IPS-18c (cell line): ENCODE results near the gene RUFY2.
"Not testable (repeated sequence)": the region's sequence is repeated elsewhere in the genome, so short reads cannot be mapped to it uniquely, and the experiment has no call there.

Experiments used
- H3K4me3 ChIP-seq: 2 replicates; pipeline ENCODE4 v1.7.0; 2013; ENCODE audit warnings: low read depth, mild to moderate bottlenecking, low read length, moderate library complexity; ENCODE audit not compliant: insufficient read depth
- H3K9me3 ChIP-seq: one replicate; pipeline ENCODE4 v1.6.1; 2013; ENCODE audit warnings: mild to moderate bottlenecking, low read length, moderate library complexity; ENCODE audit not compliant: control insufficient read depth, insufficient read depth

The RUFY2 gene

GRCh38 chr10:68406815-68407548 is at the start of gene RUFY2:
TSS of gene RUFY2 (minus strand) at chr10:68407277. CDS start at chr10:68407189, 88 bp downstream.
- peaks cover 2% of the 10 kb centered on the region for H3K9me3 ChIP-seq
- H3K4me3 ChIP-seq: peak within 1 kb of the TSS; percentile 97

- H3K4me3 ChIP-seq, H3K9me3 ChIP-seq: not testable (repeated sequence)
Observed at GRCh38 chr10:68449698-68450097, 42.6 kb upstream of the RUFY2 start.

GRCh38 chr10:68446179-68446578 is 39.1 kb upstream of the RUFY2 start:
- no peaks in the 10 kb centered on the region for H3K9me3 ChIP-seq
- H3K4me3 ChIP-seq: no peak overlapping the region

GRCh38 chr10:68442971-68443370 is 35.9 kb upstream of the RUFY2 start:
- no peaks in the 10 kb centered on the region for H3K9me3 ChIP-seq
- no peak overlapping the region for H3K4me3 ChIP-seq

GRCh38 chr10:68440898-68441297 is 33.8 kb upstream of the RUFY2 start:
- H3K4me3 ChIP-seq: no peak overlapping the region
- no peaks in the 10 kb centered on the region for H3K9me3 ChIP-seq

GRCh38 chr10:68435803-68436202 is 28.7 kb upstream of the RUFY2 start:
- H3K4me3 ChIP-seq: no peak overlapping the region
- H3K9me3 ChIP-seq: no peaks in the 10 kb centered on the region

GRCh38 chr10:68434657-68435056 is 27.6 kb upstream of the RUFY2 start:
- Histone ChIP-seq H3K9me3 (no peaks in the 10 kb centered on the region), H3K4me3 (no peak overlapping the region)

GRCh38 chr10:68428396-68429104 is 21.5 kb upstream of the RUFY2 start:
- no peak overlapping the region for H3K4me3 ChIP-seq
- peaks cover 2% of the 10 kb centered on the region for H3K9me3 ChIP-seq

GRCh38 chr10:68424454-68425014 is 17.5 kb upstream of the RUFY2 start:
- Histone ChIP-seq H3K9me3 (peaks cover 2% of the 10 kb centered on the region), H3K4me3 (no peak overlapping the region)

GRCh38 chr10:68423522-68423921 is 16.4 kb upstream of the RUFY2 start:
- Histone ChIP-seq H3K4me3 (no peak overlapping the region), H3K9me3 (peaks cover 2% of the 10 kb centered on the region)

- H3K4me3 ChIP-seq: no peak overlapping the region
- peaks cover 3% of the 10 kb centered on the region for H3K9me3 ChIP-seq
Observed at GRCh38 chr10:68419376-68419775, 12.3 kb upstream of the RUFY2 start.

GRCh38 chr10:68408898-68409518 is 1.9 kb upstream of the RUFY2 start:
- no peak overlapping the region for H3K4me3 ChIP-seq
- H3K9me3 ChIP-seq: peaks cover 2% of the 10 kb centered on the region

GRCh38 chr10:68406111-68406814 is 814 bp downstream of the RUFY2 start:
- H3K4me3 ChIP-seq: peak overlapping the region; percentile 97
- H3K9me3 ChIP-seq: peaks cover 2% of the 10 kb centered on the region

GRCh38 chr10:68403701-68404100 is 3.4 kb downstream of the RUFY2 start:
- Histone ChIP-seq H3K9me3 (no peaks in the 10 kb centered on the region), H3K4me3 (no peak overlapping the region)

GRCh38 chr10:68402276-68402675 is 4.8 kb downstream of the RUFY2 start:
- Histone ChIP-seq H3K4me3 (no peak overlapping the region), H3K9me3 (no peaks in the 10 kb centered on the region)

- H3K9me3 ChIP-seq: no peaks in the 10 kb centered on the region
- H3K4me3 ChIP-seq: no peak overlapping the region
Observed at GRCh38 chr10:68397005-68397404, 10.1 kb downstream of the RUFY2 start.

- Histone ChIP-seq H3K4me3 (no peak overlapping the region), H3K9me3 (no peaks in the 10 kb centered on the region)
Observed at GRCh38 chr10:68385740-68386139, 21.3 kb downstream of the RUFY2 start.
